HG03558 (cell line): Measurements from ENCODE around the gene NOTCH1.

ENCODE experiments used
- ATAC-seq: cut with Tn5 transposase; IDR thresholded peaks from one replicate; pipeline ENCODE4 v1.9.1; 2021; ENCODE audit warnings: moderate number of reproducible peaks; ENCODE audit not compliant: unreplicated experiment; ENCODE audit errors: extremely low read depth

The NOTCH1 gene

DNA sequence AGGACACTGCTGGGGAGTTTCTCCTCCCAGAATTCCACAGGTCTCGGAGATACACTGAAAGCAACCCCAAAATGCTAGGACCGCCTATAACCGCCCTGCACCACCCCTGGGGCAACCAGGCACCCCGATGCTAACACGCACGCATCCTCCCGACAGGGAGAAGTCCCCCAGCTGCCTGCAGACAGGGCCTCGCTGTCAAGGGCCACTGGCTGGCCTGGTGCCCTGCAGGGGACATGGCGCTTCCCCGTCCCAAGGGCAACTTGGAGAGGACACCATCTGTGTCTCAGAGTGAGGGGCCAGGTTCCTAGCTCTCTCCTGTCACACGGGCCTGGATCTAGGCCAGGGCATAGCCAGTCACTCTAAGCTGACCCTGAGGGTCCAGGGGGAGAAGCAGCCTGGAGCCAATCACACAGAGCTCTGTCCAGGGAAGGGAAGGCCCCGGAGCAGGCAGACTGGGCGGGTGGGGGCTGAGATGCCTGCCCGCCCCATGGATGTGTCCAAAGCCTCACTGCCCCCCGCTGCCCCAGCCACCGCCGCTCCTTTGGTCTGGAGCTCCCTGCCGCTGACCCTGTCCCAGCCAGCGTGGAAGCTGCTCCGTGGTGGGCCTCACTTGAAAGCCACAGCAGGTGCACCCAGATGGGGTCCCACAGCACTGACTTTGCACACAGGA lies 9.7 kb downstream of the NOTCH1 start:
- no peak for ATAC-seq

DNA sequence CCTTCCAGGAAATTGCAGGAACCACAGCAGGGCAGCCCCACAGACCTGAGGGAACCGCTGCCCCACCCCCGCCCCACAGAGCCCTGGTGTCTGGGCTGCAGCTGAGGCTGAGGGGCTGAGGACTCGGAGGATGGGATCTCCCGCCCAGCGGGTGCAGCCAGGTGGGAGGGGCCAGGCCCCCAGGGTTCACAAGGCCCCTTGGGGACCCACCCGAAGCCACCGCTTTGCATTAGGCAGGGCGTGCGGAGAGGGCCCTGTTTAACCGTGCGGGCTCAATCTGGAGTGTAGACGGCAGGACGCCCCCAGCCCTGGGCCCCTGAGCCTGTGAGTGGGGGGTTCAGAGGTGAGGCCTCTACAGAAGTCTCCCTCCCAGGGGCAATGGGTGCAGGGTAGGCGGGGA lies 10.8 kb downstream of the NOTCH1 start:
- no peak for ATAC-seq

DNA sequence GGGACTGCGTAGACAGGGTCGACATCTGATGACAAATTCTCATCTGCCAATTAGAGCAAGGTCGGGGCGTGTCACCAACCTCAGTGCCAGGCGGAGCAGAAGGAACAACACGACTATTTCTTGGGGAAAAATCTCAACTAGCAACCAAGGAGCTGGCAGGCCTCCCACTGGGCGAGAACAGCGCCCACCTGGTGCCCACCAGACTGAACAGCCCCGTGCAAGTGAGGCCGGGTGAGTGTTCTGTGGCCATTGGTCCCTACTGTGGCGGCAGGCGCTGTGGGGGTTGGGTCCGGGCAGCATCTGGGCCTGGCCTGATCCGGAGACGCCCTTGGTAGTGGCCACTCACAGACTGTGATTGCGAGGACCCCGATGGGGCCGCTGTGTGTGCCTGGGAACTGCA lies 11.5 kb downstream of the NOTCH1 start:
- ATAC-seq, result no peak

DNA sequence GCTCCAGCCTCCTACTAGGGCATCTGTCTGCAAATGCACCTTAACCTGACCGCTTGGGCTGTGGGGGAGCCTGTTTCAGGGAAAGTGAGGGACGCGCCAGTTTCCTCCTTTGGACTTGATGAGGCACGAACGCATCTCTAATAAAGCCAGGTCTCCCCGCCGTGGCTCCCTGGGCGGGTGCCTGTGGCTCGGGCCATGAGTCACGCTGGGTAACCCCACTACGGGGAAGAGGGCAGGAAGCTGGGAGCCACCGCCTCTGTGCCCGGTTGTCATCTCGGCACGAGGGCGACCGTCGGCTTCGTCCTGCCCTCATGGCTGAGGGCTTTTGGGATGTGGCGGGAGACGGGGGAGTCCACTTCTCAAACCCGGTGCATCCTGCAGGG lies 12.1 kb downstream of the NOTCH1 start:
- no peak for ATAC-seq

DNA sequence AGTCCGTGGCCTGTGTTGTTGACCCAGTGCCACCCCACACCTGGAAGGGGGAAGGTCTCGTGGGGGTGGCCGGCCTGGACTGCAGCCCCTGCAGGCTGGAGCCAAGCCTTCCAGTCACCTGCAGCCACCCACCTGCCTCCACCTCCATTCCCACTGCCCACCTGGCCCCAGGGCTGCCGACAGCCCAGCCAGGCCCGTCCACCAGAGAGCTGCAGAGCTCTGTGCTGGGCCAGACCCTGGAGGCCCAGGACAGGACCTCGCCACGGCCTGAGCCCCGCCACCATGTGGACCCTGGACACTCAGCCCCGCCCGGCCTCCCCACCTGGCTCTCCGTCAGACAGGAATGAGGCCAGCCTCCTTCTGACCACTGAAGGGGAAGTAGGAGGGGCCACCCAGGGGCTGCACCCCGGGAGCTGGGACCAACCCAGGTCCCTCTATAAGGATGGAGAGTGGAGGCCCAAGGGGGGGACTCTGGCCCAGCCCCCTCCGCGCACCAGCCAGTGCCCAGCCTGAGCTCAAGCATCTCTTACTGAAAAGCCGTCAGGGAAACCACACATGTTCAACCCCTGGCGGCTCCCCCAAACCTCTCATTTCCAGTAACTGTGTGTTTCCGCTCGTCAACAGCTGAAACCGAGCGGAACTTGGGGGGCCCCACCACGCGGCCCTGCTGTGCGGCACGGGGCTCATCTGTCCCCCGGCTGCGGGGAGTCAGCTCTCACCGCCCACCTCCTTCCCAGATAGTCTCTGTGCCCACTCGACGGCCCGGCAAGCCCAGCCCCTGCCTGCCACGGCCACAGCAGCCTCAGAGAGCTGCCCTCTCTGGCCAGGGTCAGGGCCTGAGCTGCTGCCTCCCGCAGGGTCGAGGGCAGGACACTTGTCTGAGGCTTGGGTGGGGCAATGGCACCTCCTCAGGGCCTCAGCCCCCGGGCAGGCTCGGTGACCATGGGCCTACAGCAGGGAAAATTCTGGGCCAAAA lies 12.8 kb downstream of the NOTCH1 start:
- ATAC-seq, result no peak

DNA sequence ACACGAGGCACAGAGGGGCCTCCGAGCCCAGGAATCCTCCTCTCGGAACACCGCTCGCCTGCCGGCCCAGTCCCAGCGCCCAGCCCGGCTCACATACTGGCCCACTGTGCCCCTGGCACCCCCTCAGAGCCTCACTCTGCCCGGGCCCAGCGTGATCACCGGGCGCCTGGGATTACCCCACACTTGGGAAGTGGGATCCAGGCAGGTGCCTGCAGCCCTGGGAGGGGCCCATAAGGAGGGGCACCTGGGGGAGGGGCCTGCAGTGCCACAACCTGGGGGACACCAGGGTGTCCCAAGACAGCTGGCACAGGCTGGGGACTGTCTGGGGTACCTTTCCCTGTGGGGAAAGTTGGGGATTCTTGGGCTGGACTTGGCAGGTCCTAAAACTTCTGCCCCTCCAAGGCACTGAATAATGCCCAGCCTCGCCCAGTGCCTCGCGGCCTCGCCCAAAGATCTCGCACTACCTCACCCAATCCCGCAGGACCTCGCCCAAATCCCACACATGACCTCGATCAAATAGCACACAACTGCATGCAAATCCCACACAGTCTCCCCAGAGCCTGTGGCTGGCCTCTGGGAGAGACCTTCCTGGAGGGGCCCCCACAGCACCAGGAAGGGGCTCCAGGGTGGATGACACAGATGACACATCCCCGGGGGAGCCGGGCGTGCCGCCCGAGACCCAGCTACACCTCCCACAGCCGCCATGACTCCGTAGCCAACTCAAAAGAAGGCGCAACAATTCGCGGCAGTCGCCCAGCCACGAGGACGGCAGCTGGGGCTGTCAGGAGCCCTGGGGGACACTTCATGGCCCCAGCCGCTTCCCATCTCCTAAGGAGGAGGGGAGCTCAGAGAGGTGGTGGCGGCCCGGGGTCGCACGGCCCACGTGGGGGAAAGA lies 13.7 kb downstream of the NOTCH1 start:
- no peak for ATAC-seq

DNA sequence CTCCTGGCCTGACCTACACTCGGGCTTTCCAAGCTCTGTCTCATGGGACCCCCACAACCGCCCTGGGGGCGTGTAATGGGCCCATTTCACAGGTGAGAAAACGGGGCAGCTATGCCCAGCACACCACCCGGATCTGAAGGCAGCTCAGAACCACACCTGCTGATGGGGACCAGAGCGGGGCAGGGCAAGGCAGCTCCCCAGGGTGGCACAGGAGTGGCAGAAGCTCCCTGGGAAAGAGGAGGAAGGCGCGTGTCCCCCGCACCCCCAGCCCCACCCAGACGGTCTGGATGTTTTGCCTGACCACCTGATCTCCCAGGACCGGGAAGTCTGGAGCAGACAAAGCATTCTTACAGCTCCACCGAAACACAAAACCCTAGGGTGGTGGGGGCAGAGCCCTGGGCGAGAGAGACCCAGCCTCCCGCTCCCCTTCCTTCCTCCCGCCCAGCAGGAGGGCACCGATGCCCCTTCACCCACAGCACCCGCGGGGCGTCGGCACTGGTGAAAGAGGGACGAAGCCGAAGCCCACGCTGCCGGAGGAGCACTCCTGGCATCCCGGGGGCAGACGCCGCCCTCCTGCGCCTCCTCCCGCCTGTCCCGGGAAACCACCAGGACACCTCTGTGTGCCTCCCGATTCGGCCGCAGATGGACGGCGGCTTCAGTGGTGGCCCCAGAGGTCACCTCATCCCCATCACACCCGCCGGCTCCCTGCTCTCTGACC lies 14.5 kb downstream of the NOTCH1 start:
- no peak for ATAC-seq

DNA sequence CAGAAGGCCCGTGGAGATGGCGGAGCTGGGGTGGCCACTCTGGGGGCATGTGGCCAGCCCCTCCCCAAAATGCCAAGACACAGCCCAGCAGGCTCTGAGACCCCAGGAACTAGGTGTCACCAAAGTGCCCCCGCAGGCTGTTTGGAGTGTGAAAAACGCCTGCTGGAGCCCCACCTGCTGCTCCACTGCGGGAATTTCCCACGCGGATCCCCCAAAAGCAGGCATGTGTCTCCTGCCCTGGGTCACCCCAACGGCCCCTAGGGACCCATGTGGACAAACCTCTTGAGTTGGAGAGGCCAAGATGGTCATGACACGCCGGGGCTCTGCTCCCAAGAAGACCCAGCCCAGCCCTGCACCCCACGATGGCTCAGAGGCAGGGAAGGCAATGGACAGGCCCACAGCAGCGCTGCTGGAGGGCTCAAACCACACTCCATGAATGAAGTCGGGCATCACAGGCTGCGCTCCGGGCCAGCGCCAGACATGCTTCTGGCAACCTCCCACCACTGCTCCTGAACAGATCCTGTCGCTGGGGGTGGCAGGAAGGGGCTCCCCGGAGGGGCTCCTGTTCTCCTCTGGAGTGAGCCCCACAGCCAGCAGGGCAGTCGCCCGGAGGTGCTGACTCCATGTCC lies 15.3 kb downstream of the NOTCH1 start:
- no peak for ATAC-seq

DNA sequence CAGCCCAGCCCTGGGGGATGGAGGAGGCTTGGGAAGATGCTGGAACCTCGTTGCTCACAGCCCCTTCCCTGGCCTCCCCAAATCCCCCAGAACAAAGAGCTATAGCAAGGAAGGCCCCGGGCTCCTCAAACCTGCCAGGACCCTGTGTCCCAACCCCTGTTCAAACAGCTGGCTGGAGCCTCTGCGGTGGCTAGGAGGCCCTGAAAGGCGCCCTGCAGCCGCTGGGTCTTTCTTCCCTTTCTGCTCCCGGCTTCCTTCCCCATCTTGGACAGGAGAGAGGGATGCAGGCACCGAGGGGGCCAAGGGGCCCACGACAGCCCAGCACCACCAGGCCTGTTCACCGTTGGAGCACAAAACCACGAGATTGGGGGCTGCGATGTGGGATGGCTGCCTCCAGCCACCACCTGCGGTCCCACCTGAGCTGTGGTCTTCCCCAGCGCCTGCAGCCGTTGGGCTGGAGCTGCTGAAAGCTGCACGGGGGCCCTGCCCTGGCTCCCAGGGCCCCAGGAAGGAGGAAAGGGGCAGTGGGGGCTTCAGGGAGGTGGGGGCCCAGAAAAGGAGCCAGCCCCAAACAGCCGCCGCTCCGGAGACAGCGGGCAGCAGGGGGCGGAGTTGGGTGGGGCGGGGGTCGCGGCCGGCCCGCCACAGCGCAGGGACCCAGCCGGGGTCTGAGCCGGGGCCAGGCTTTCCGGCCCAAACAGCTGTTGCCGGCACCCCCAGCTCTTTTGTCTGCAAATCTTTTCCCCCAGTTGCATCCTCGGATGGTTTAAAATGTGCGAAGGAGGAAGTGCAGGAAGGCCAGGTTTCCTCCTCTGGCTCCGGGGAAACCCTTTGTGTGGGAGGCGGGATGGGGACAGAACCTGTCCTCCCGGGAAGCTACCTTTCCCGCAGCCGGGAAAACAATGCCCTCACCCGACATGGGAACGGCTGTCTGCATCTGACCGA lies 16.1 kb downstream of the NOTCH1 start:
- no peak for ATAC-seq

DNA sequence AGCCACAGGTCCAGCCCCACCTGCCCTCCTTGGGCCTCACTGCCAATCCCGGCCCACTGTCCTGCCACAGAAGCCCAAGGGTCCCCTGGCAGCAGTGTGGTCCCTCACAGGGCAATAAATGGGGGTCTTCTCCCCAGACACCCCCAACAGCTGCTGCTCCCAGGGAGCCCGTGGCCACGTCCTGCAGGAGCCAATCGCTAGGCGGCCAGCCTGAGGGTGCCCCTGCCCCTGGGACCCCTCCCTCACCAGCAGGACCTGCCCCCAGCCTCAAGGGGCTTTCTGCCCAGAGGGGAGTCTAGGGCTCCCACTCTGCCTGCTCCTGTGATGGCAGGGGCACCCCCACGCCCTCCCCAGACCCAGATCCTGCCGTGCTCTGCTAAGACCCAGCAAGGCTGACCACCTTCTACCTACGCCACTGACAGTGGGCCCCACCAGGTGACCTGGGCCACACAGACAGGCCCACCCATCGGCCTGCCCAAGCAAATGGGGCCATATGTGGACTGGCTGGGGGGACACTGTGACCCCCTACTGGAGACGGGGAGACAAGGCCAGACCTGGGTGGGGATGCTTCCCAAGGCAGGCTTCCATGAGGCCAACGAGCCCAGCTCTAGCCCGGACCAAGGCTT lies 17.0 kb downstream of the NOTCH1 start:
- no peak for ATAC-seq

DNA sequence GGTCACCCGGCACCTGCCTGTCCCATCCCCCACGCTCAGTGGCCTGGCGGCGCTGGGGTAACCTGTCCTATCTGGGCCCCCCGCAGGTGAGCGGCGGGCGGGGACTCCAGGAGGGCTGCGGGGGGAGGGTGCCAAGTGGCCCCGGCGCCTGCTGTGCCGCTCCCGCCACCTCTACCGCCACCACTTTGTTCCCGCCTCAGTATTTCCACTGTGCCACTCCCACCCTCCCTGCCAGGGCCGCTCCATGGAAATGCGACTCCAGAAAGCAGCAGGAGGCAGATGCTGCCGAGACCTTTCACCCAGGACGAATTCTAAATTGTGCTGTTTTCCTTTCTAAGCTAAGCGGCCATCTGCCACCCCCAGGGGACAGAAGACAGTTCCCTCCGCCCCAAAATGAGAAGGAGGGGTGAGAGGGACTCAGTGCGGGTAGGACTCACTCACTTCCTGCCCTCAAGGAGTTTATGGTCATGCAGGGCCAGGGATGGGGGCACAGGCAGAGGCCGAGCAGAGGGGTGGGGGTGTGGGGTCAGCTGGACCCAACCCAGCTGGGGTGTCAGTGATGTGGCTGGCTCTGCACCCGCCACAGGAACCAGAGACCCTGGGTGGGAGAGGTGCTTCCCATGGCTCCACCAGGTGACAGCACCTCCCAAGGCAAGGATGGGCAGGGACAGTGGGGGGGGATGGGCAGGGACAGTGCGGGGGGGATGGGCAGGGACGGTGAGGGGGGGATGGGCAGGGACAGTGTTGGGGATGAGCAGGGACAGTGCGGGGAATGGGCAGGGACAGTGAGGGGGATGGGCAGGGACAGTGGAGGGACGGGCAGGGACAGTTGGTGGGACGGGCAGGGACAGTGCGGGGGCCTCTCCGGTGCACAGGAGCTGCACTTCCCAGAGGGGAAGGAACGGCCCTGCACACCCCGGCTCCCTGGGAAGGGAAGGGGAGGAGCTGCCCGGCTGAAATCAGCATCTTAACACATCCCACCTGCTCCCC lies 17.8 kb downstream of the NOTCH1 start:
- ATAC-seq, result no peak

DNA sequence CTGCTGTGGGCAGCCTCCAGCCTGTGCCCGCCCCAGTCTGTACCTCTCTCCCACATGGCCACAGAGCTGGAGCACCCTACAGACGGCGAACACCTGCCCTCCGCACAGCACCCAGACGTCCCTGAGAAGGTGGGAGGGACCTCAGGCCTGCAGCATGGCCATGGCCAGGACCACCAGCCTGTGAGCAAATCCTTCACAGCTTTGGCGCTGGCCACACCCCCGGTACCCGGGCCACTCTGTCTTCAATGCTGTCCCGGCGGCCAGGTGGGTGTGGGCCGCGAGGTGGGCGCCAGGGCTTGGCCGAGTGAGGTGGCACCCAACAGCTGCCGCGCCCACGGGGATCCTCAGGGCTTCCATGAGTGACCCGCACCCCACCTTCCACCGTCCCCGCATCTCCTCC lies 18.7 kb downstream of the NOTCH1 start:
- no peak for ATAC-seq

DNA sequence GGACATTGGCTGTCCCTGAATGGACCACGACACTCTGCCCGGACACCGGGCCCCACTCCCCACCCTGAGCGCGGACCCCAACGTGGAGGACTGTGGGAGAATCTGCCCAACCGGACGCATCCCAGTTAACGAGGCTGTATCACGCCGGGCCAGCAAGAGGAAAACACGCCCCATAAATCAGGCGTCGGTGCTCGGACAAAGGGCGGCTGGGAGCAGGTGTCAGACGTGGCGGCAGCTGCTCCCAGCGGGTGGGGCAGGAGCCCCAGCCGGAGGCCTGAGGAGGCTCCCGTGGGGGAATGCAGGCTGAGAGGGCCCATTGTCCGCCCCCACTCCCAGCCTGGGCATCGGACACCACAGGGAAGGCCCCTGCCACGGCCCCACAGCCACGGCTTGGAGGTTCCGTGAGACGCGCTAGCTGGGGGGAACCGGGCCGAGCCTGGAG lies 19.2 kb downstream of the NOTCH1 start:
- ATAC-seq, result no peak

DNA sequence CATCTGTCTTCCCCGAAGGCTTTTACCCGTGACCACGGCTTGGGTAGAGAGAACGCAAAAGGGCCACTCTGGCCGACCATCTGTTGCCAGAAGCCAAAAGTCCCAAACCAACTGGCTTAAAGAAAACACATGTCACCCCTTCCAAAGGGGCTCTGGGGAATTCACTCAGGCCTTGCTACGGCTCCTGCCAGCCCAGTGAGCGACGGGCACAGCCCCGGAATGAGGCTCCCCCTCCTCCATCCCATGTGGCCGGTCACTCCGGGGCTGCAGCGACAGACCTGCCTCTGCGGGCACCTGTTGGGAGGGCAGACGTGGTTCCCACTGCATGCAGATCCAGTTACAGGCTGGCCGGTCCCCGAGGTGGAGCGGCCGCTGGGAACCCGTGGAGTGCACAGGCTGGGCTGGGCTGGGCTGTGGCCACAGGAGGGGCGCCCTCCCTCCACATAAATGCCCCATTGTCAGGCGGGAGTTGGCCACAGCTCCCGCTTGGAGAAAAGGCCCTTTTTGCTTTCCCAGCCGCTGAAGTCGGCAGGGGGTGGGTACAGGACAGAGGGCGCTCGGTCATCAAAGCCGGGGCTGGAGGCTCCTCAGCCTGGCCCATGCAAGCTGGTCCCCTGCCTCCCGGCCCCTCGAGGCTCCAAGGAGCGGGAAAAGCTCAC lies 19.9 kb downstream of the NOTCH1 start:
- no peak for ATAC-seq

DNA sequence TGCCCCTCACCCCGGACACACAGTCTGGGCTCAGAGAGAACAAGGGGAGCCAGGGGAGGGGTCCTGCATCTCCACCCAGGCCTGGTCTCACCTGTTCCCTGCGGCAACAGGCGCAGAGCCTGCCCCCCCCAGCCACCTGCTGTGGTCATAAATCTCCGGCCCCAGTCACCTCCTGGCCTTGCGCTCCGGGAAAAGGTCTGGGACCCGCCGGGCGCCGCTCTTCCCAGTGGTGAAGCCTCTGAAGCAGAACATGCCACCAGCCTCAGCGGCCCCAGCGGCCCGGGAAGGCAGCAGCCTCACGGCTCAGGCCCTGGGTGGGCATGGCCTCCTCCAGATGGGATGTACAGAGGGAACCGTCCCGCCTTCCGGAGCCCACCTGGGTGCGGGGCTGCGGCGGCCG lies 20.6 kb downstream of the NOTCH1 start:
- ATAC-seq, result no peak
